Islet precursor cell (in vitro differentiated cells): ENCODE results near the gene KRTAP19-4.
"Not testable (repeated sequence)": the region's sequence is repeated elsewhere in the genome, so short reads cannot be mapped to it uniquely, and the experiment has no call there.

ENCODE experiments used
- DNase-seq: peaks from one replicate; pipeline ENCODE4 v3.0.0-alpha.2; 2018

The KRTAP19-4 gene

GRCh38 chr21:30497065-30497464 lies at the start of gene KRTAP19-4:
Gene KRTAP19-4, minus strand, starts transcription at chr21:30497165. Its CDS starts 55 bp downstream, at chr21:30497110.
- no peak for DNase-seq

- DNase-seq: no peak
Observed at GRCh38 chr21:30541764-30542163, 44.8 kb upstream of the KRTAP19-4 start, which contains the start of gene KRTAP19-6. Gene KRTAP19-6, minus strand, starts transcription at chr21:30541864. Its CDS starts 31 bp downstream, at chr21:30541833.

- no peak for DNase-seq
Observed at GRCh38 chr21:30518876-30519275, 21.9 kb upstream of the KRTAP19-4 start.

GRCh38 chr21:30515681-30516080 lies 18.7 kb upstream of the KRTAP19-4 start:
- no peak for DNase-seq

- not testable (repeated sequence) for DNase-seq
Observed at GRCh38 chr21:30505621-30506205, 8.7 kb upstream of the KRTAP19-4 start.

GRCh38 chr21:30502041-30502440 lies 5.1 kb upstream of the KRTAP19-4 start, which contains the start of gene KRTAP19-5:
Gene KRTAP19-5, minus strand, starts transcription at chr21:30502141. Its CDS starts 51 bp downstream, at chr21:30502090.
- DNase-seq: no peak

GRCh38 chr21:30491963-30492428 lies 5.0 kb downstream of the KRTAP19-4 start, which contains the start of gene KRTAP19-3:
Gene KRTAP19-3, minus strand, starts transcription at chr21:30492013. Its CDS starts 56 bp downstream, at chr21:30491957.
- no peak for DNase-seq

GRCh38 chr21:30487336-30487735 lies 9.6 kb downstream of the KRTAP19-4 start, which contains the start of gene KRTAP19-2:
Gene KRTAP19-2, minus strand, starts transcription at chr21:30487436. Its CDS starts 88 bp downstream, at chr21:30487348.
- DNase-seq: no peak

- no peak for DNase-seq
Observed at GRCh38 chr21:30486180-30486579, 10.8 kb downstream of the KRTAP19-4 start.

GRCh38 chr21:30482130-30482529 lies 14.8 kb downstream of the KRTAP19-4 start:
- DNase-seq: no peak

GRCh38 chr21:30480145-30480544 lies 16.8 kb downstream of the KRTAP19-4 start, which contains the start of gene KRTAP19-1:
Gene KRTAP19-1, minus strand, starts transcription at chr21:30480367. Its CDS starts 50 bp downstream, at chr21:30480317.
- DNase-seq: peak; percentile 76

GRCh38 chr21:30479259-30479658 lies 17.7 kb downstream of the KRTAP19-4 start:
- DNase-seq: no peak

- DNase-seq: peak; percentile 55
Observed at GRCh38 chr21:30478004-30478403, 19.0 kb downstream of the KRTAP19-4 start.

- DNase-seq: no peak
Observed at GRCh38 chr21:30468900-30469714, 27.9 kb downstream of the KRTAP19-4 start.

- DNase-seq: no peak
Observed at GRCh38 chr21:30463713-30464112, 33.3 kb downstream of the KRTAP19-4 start.

- no peak for DNase-seq
Observed at GRCh38 chr21:30448514-30448913, 48.5 kb downstream of the KRTAP19-4 start.

- no peak for DNase-seq
Observed at GRCh38 chr21:30447056-30447455, 49.9 kb downstream of the KRTAP19-4 start.
